HepG2 (cell line): ENCODE data around the gene PTPRH. TPM values are rescaled to one million over a fixed set of nuclear protein-coding genes. Genes with fewer than 3 reads are reported as not detected.

Source experiments
- ATAC-seq: fragments of 200-7000 bp; cut with Tn5 transposase; 3 replicates; pipeline ENCODE4 v1.9.1; 2020; ENCODE audit warnings: mild to moderate bottlenecking, moderate library complexity
- BruUV-seq: library from RNA; stranded (reverse); fragments of 400-500 nt; replicated peaks from 2 replicates; lab custom pipeline; 2021; lab: Mats Ljungman, UMichigan
- CTCF ChIA-PET: fragments of 300-600 bp; formaldehyde crosslinking; extraction: SDS; loops from one replicate; lab custom pipeline; 2021; ENCODE audit warnings: low total read pairs, inconsistent platforms, low intra/inter-chr PET ratio; lab: Yijun Ruan, JAX
- POLR2A ChIA-PET: fragments of 350-600 bp; sonication (Branson Sonifier 250); formaldehyde crosslinking; loops from one replicate; lab custom pipeline; 2020; ENCODE audit warnings: antibody characterized with exemption, inconsistent platforms; lab: Yijun Ruan, JAX
- DNase-seq: peaks from one replicate; pipeline ENCODE4 v3.0.0-alpha.2; 2015; ENCODE audit warnings: low spot score
- FAIRE-seq: peaks from 3 replicates; lab custom pipeline; 2011; peaks lifted over from hg19 to GRCh38; lab: Jason Lieb, UNC
- H2AFZ ChIP-seq: one replicate; pipeline ENCODE4 v1.6.1; 2011; ENCODE audit warnings: low read length, inconsistent platforms
- H3K27ac ChIP-seq: fragments of 300-600 bp; 3 replicates; pipeline ENCODE4 v1.8.0; 2011; ENCODE audit warnings: mixed run types, mild to moderate bottlenecking, mixed read lengths, low read length, inconsistent platforms; ENCODE audit not compliant: insufficient read depth; ENCODE audit errors: extremely low read length
- H3K27me3 ChIP-seq, 2 experiments: fragments of 200-600 bp in 1 of 2; 2 replicates in 1 of 2; 3 replicates in 1 of 2; pipeline versions ENCODE4 v1.6.0 to v1.8.0; 2011; ENCODE audit warnings: low read length in 2 of 2, mild to moderate bottlenecking in 2 of 2, moderate library complexity in 2 of 2, inconsistent platforms in 1 of 2; ENCODE audit not compliant: insufficient read depth in 2 of 2, control insufficient read depth in 1 of 2
- H3K36me3 ChIP-seq, 2 experiments: fragments of 200-600 bp in 1 of 2; replicated peaks in 1 of 2; 2 replicates in 1 of 2; 3 replicates in 1 of 2; pipeline versions ENCODE4 v1.5.1 to v1.8.0; 2011; ENCODE audit warnings: low read length in 2 of 2, inconsistent platforms in 1 of 2; ENCODE audit not compliant: insufficient read depth in 2 of 2, control insufficient read depth in 1 of 2
- H3K4me1 ChIP-seq: 2 replicates; pipeline ENCODE4 v1.5.1; 2012; ENCODE audit warnings: low read length, inconsistent platforms; ENCODE audit not compliant: insufficient read depth
- H3K4me2 ChIP-seq: 2 replicates; pipeline ENCODE4 v1.6.0; 2011; ENCODE audit warnings: low read depth, low read length, inconsistent platforms
- H3K4me3 ChIP-seq, 3 experiments: fragments of 200-600 bp in 1 of 3; sonication (generic), shearing (Covaris generic) in 1 of 3; replicated peaks in 1 of 3; 2 replicates each; pipeline ENCODE4 v1.5.1; 2011 to 2016; ENCODE audit warnings: low read length in 3 of 3, inconsistent platforms in 2 of 3, low read depth in 2 of 3, mild to moderate bottlenecking in 2 of 3, control low read depth in 1 of 3, mixed read lengths in 1 of 3; ENCODE audit not compliant: insufficient read depth in 1 of 3
- H3K79me2 ChIP-seq: one replicate; pipeline ENCODE4 v1.6.1; 2011; ENCODE audit warnings: low read length, inconsistent platforms; ENCODE audit not compliant: insufficient read depth
- H3K9ac ChIP-seq: 2 replicates; pipeline ENCODE4 v1.6.0; 2011; ENCODE audit warnings: mild to moderate bottlenecking, low read depth, low read length, inconsistent platforms; ENCODE audit not compliant: insufficient read depth
- H3K9me3 ChIP-seq: 2 replicates; pipeline ENCODE4 v1.5.1; 2012; ENCODE audit warnings: mild to moderate bottlenecking, low read length
- H4K20me1 ChIP-seq: 2 replicates; pipeline ENCODE4 v1.6.0; 2011; ENCODE audit warnings: inconsistent platforms, mild to moderate bottlenecking, low read length, moderate library complexity; ENCODE audit not compliant: insufficient read depth
- HNRNPLL ChIP-seq: fragments of 200-400 bp; formaldehyde crosslinking; IDR thresholded peaks from 2 replicates; pipeline ENCODE4 v1.6.1; 2017; ENCODE audit warnings: mild to moderate bottlenecking, low read depth, low read length; ENCODE audit not compliant: poor library complexity, severe bottlenecking
- ZKSCAN1 ChIP-seq: fragments of 150-350 bp; IDR thresholded peaks from 2 replicates; pipeline ENCODE4 v1.6.1; 2014; ENCODE audit warnings: low read length
- whole genome bisulfite sequencing: methylation state at CpG from one replicate; pipeline ENCODE4 v1.1.6; 2017; ENCODE audit warnings: low lambda C conversion rate; 5-methylcytosine and 5-hydroxymethylcytosine counted together
- in situ Hi-C: cut with HindIII; loops from 2 replicates; pipeline ENCODE4 v1.10.0; 2017; ENCODE audit warnings: low pct_unique_long_range_greater_than_20kb; ENCODE audit not compliant: extremely low pct_ligation_motif_present
- intact Hi-C: fragments of 100-400 bp; cut with micrococcal nuclease; formaldehyde crosslinking; loops from one replicate; pipeline ENCODE4 v1.10.0; 2022; ENCODE audit not compliant: unreplicated experiment
- polyA plus RNA-seq, 8 experiments: library from polyadenylated mRNA; depleted of rRNA in 3 of 8; stranded (reverse) in 7 of 8; unstranded in 1 of 8; fragments of >200 nt; fragmentation: Illumina TruSeq in 4 of 8; extraction: Trizol in 4 of 8; gene quantifications; 2 replicates each; pipeline versions ENCODE4 v1.2.1 to v1.2.3, GENCODE V29; 2011 to 2016; ENCODE audit warnings: low read depth in 4 of 8, missing spikeins in 1 of 8, mixed read lengths in 1 of 8; ENCODE audit not compliant: insufficient read depth in 1 of 8
- total RNA-seq, 5 experiments: library from RNA; depleted of rRNA; stranded (reverse); fragments of >200 nt; fragmentation: Illumina TruSeq; extraction: Trizol; gene quantifications; 2 replicates each; pipeline ENCODE4 v1.2.3, GENCODE V29; 2016; ENCODE audit warnings: low read depth in 1 of 5
- TF ChIP-seq, protein P1 (sequence below): sonication (generic); formaldehyde crosslinking; IDR thresholded peaks from 2 replicates; pipeline ENCODE4 v1.4.0; 2020; ENCODE audit warnings: mild to moderate bottlenecking, missing genetic modification reagents

The PTPRH gene
- total and polyA plus RNA-seq, 2 of the 13 experiments (the other 11 are each of a cell fraction or from before 2014, with no cell fraction given), result 14.7 to 125 TPM

DNA sequence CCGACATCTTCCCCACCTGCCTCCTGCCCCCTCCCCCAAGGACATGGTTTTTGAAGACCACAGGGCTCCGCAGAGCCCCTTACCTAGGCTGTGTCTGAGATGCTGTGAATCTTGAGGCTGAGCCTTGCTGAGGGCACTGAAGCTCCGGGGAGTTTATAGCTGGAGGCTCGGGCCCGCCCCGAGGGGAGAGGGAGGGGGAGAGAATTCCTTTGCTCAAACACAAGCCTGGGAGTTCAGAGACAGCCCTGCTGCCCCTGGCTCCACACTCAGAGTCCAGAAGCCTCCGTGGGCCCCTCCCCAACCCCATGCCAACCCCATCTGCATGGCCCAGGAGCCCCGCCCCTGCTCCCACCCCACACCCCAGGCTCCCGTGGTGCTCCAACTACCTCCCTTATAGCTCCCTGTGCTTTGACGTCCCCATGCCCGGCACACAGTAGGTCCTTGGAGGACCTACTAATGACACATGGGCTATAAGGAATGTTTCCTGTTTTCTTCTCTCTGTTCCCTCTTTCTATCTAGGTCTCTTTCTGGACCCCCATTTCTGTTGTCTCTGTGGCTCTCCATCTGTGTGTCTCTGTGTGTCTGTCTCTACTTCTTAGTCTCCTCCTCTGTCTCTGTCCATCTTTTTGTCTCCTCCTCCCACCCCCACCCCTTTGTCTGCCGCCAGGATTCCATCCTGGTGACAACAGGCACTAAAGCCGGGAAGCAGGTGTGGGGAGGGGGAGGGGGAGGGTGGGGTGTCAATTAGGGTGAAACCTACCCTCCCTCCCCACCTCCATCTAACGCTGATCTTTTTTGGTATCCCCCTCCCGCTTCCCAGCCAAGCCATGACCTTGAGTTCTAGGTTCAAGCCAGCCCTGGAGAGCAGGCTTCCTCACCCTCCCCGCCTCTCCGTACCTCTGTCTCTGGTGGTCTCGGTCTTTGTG is 60.0 kb downstream of the PTPRH start, which contains the start of gene TNNT1:
TSS of gene TNNT1 (minus strand) at position 129 of the 926 bp plus-strand sequence. CDS start 2,049 bp downstream, outside the sequence.
- POLR2A ChIA-PET, result no interaction called here
- TF ChIP-seq, protein P1, sequence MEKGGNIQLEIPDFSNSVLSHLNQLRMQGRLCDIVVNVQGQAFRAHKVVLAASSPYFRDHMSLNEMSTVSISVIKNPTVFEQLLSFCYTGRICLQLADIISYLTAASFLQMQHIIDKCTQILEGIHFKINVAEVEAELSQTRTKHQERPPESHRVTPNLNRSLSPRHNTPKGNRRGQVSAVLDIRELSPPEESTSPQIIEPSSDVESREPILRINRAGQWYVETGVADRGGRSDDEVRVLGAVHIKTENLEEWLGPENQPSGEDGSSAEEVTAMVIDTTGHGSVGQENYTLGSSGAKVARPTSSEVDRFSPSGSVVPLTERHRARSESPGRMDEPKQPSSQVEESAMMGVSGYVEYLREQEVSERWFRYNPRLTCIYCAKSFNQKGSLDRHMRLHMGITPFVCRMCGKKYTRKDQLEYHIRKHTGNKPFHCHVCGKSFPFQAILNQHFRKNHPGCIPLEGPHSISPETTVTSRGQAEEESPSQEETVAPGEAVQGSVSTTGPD, result no peak
- TF ChIP-seq ZKSCAN1 (peak; percentile 92), HNRNPLL (no peak)
- intact Hi-C loops (no loop called here), in situ Hi-C loops (loop anchor here (5.0 kb wide), 1 partner anchor 258 kb away; the partner anchor contains the start of gene UBE2S)
- Histone ChIP-seq H3K4me3 (no peak within 1 kb of the TSS), H3K4me2 (no peak within 1 kb of the TSS), H3K27ac (no peak within 1 kb of the TSS), H3K27me3 (peaks cover 0 to 12% of the 10 kb centered on the region in 2 experiments; a peak in 1 of 5 replicates), H2AFZ (no peak within 1 kb of the TSS), H3K9ac (no peak within 1 kb of the TSS), H3K36me3 (no peaks in the 10 kb centered on the region), H3K9me3 (peaks cover 8% of the 10 kb centered on the region), H3K79me2 (no peaks in the 10 kb centered on the region), H4K20me1 (no peaks in the 10 kb centered on the region), H3K4me1 (peaks cover 13% of the 10 kb centered on the region; the same call in 1 of the 2 replicates)
- ATAC-seq (no peak), FAIRE-seq (no peak), DNase-seq (no peak)
- WGBS, result 14% methylated on average over 17 of the region's 18 CpGs
- CTCF ChIA-PET, result no interaction called here
- BruUV-seq, result no TSS peak
